Activated naive CD8-positive, alpha-beta T cell treated with anti-CD3 and anti-CD28 coated beads for 36 hours (primary cell): ENCODE results near the gene SYN1. TPM values are rescaled to one million over a fixed set of nuclear protein-coding genes. Genes with fewer than 3 reads are reported as not detected.

Experiments
- DNase-seq: peaks from one replicate; pipeline ENCODE4 v3.0.0; 2021
- H3K27ac Mint-ChIP-seq: one replicate; pipeline ENCODE4 v1.8.0; 2022; ENCODE audit warnings: mild to moderate bottlenecking, moderate library complexity, mixed read lengths
- H3K27me3 Mint-ChIP-seq: one replicate; pipeline ENCODE4 v1.8.0; 2022; ENCODE audit warnings: mild to moderate bottlenecking, mixed read lengths
- H3K36me3 Mint-ChIP-seq: one replicate; pipeline ENCODE4 v1.8.0; 2021; ENCODE audit warnings: mild to moderate bottlenecking, mixed read lengths
- H3K4me1 Mint-ChIP-seq: one replicate; pipeline ENCODE4 v1.8.0; 2021; ENCODE audit warnings: mixed read lengths
- H3K4me3 Mint-ChIP-seq: one replicate; pipeline ENCODE4 v1.8.0; 2022; ENCODE audit warnings: mild to moderate bottlenecking, moderate library complexity, mixed read lengths
- H3K9me3 Mint-ChIP-seq: one replicate; pipeline ENCODE4 v1.8.0; 2022; ENCODE audit warnings: mixed read lengths
- total RNA-seq, 2 experiments: library from RNA; stranded (reverse); gene quantifications; one replicate each; pipeline ENCODE4 v1.2.3, GENCODE V29; 2021

The SYN1 gene
- total RNA-seq, 2 experiments from 2014 or later, result 0.91 to 1.4 TPM

DNA sequence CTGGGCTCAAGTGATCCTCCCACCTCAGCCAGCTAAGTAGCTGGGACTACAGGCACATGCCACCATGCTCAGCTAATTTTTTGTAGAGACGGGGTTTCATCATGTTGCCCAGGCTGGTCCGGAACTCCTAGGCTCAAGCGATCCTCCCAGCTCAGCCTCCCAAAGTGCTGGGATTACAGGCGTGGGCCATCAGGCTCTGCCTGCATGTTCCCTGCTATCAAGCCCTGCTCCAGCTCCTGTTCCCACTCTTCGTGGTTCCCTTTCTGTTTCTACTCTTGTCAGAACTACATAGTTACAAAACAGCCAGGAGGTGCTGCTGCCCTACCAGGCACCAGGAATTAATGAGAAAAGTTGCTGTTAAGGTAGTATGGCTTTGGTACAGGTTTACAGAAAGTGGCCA is 28.7 kb downstream of the SYN1 start:
- Mint-ChIP-seq H3K4me3 (no peak overlapping the region), H3K27me3 (no peaks in the 10 kb centered on the region), H3K27ac (no peak overlapping the region), H3K4me1 (peaks cover 5% of the 10 kb centered on the region), H3K9me3 (no peaks in the 10 kb centered on the region), H3K36me3 (no peaks in the 10 kb centered on the region)
- no peak for DNase-seq

DNA sequence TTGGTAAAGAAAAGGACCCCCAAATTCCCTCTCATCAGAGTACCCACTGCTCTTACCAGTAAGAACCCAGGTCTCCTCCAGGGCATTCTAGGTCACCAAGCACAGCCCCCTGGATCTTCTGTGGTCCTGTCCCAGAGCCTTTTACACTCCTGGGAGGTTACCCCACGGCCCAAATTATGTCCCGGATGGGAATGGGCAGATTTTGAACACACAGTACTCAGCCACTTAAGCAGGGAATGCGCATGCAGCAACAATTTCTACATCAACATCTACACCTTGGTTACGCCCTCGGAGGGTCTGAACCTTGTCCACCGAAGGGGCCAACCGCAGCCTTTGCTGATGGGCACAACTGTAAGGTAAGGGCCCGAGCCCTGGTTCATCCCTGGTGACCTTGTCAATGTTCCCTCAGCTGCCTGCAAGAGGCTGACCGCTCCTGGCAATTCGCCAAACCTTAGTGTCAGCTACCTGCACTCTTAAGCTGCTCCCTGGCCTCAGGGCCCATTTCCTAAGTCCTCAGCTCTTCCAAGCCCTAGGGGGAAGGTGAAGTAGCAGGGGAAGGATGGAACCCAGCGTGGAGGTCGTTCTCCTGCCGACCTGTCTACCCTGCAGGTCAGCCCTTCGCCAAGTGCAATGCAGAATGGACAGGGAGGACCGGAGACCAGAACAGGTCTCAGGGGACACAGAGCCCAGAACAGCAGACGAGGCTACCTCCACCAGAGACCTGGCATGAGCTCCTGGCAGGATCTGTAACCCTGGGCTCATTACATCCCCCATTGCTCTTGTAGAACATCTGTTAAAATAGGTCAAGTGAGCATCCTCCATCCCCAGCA is 31.5 kb downstream of the SYN1 start:
- Mint-ChIP-seq H3K27ac (no peak overlapping the region), H3K36me3 (no peaks in the 10 kb centered on the region), H3K27me3 (no peaks in the 10 kb centered on the region), H3K9me3 (no peaks in the 10 kb centered on the region), H3K4me3 (no peak overlapping the region), H3K4me1 (peaks cover 12% of the 10 kb centered on the region)
- no peak for DNase-seq

DNA sequence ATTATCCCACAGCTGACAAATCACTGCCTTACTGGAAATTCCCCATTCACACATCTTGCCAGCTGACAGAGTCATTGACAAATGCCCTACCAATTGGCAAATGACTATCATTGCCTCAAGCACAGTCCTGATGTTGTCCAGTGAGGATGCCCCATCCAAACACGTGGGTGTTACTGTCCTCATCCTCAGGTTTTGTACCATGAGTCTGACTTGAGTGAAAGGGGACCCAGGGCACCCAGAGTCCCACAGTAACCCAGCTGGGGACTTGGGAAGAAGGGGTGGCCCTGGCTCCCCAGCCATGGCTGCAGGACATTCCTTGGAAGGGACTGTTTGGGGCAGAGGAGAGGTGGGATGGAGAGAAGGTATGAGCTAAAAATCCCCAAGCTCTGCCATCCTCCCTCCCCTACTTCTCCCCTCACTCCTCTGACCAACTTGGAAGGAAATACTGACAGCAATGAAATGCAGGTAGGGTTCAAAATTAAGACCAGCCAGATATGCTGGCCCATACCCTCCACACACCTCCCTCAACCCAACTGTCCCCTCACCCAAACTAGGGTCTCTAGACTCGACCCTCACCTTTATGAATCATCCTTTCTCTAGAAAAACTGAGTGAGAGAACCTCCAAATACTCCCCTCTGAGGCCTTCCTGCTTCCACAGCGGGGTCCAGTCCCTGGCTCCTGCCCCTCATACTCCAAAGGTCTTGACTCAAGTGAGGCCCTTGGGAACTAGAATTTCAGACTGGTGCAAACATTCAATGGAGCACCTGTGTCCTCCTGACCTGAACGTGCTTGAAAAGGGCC is 32.4 kb downstream of the SYN1 start:
- Mint-ChIP-seq H3K36me3 (no peaks in the 10 kb centered on the region), H3K9me3 (no peaks in the 10 kb centered on the region), H3K4me3 (no peak overlapping the region), H3K4me1 (peaks cover 15% of the 10 kb centered on the region), H3K27ac (no peak overlapping the region), H3K27me3 (no peaks in the 10 kb centered on the region)
- no peak for DNase-seq

DNA sequence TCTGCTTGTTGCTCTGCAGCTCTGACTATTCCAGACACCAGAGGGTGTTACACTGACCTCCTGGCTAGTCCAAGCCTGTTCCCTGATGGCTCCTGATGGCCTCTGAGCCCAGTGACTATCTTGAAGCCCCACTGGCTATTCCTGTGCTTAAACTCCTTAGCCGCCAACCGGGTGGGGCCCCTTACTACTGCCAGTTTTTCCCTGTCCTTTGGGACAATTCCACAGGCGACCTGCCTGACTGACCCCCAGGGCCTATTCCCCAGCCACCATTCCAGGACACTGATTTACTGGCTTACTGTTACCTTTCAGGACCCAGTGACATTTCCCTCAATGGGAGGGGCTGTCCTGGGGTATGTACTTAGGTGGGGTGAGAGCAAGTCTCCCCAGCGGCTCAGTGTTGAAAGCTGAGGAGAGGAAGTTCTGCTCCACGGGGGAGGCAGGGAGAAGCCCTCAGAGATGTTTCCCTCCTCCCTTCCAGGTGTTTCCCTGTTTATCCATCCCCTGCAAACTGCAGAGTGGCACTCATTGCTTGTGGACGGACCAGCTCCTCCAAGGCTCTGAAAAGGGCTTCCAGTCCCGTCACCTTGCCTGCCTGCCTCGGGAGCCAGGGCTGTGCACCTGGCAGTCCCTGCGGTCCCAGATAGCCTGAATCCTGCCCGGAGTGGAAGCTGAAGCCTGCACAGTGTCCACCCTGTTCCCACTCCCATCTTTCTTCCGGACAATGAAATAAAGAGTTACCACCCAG is 33.4 kb downstream of the SYN1 start:
- Mint-ChIP-seq H3K4me3 (no peak overlapping the region), H3K27ac (no peak overlapping the region), H3K27me3 (no peaks in the 10 kb centered on the region), H3K36me3 (no peaks in the 10 kb centered on the region), H3K4me1 (peaks cover 22% of the 10 kb centered on the region), H3K9me3 (no peaks in the 10 kb centered on the region)
- DNase-seq, result no peak

DNA sequence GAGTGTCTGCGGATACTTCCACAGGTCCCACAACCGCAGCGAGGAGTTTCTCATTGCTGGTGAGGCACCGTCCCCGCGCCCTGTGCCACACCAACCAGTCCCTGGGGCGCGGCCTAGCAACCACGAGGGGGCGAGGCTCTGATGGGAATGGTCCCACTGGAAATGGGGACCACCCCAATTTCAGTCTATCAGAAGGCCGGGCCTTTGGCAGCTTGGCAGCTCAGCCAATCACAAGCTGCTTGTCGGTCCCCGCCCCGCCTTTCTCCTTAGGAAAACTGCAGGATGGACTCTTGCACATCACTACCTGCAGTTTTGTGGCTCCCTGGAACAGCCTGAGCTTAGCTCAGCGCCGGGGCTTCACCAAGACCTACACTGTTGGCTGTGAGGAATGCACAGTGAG is 34.4 kb downstream of the SYN1 start:
- DNase-seq, result no peak
- Mint-ChIP-seq H3K9me3 (no peaks in the 10 kb centered on the region), H3K27me3 (no peaks in the 10 kb centered on the region), H3K4me1 (peaks cover 22% of the 10 kb centered on the region), H3K27ac (no peak overlapping the region), H3K36me3 (no peaks in the 10 kb centered on the region), H3K4me3 (no peak overlapping the region)

DNA sequence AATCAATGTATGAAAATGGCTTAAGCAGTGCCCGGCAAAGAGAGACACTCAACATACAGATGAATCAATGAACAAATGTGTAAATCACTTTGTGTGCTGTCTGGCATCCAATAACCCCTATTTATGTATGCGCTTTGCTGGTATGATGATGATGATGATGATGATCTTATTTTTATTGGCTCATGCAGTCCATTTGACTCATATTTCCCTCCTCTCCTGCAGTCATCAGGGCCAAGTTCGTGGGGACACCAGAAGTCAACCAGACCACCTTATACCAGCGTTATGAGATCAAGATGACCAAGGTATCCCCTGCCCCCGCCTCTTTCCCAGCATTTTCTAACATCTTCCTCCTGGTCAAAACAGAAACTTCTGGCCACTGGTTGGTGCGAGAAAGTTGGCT is 34.9 kb downstream of the SYN1 start:
- H3K4me1 Mint-ChIP-seq, result peaks cover 24% of the 10 kb centered on the region
- no peak for DNase-seq
- H3K27me3 Mint-ChIP-seq, result no peaks in the 10 kb centered on the region
- H3K36me3 Mint-ChIP-seq, result no peaks in the 10 kb centered on the region
- H3K4me3 Mint-ChIP-seq, result no peak overlapping the region
- no peak overlapping the region for H3K27ac Mint-ChIP-seq
- H3K9me3 Mint-ChIP-seq, result no peaks in the 10 kb centered on the region

DNA sequence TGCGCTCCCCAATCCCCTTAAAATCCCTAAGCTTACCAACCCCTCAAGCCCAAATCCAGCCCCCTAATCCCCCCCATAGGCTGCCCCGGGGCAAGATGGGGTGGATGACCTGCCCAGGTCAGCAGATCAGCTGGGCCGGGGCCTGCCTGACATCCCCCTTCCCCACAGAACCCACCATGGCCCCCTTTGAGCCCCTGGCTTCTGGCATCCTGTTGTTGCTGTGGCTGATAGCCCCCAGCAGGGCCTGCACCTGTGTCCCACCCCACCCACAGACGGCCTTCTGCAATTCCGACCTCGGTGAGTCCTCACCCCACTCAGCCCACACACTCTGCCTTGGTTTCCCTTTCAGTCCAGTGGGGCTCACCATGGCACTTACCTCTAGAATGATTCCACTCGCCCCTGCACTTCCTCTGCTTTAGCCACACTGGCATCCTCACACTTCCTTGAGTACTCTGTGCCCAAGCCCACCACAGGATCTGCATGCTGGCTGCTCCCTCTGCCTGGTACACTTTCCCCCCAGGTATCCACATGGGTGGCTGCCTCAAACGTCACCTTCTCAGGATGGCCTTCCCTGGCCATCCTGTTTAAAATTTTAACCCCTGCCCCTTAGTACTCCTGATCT is 36.3 kb downstream of the SYN1 start:
- DNase-seq, result no peak
- no peak overlapping the region for H3K27ac Mint-ChIP-seq
- no peaks in the 10 kb centered on the region for H3K9me3 Mint-ChIP-seq
- H3K4me3 Mint-ChIP-seq, result no peak overlapping the region
- H3K27me3 Mint-ChIP-seq, result no peaks in the 10 kb centered on the region
- H3K36me3 Mint-ChIP-seq, result no peaks in the 10 kb centered on the region
- H3K4me1 Mint-ChIP-seq, result peaks cover 27% of the 10 kb centered on the region

DNA sequence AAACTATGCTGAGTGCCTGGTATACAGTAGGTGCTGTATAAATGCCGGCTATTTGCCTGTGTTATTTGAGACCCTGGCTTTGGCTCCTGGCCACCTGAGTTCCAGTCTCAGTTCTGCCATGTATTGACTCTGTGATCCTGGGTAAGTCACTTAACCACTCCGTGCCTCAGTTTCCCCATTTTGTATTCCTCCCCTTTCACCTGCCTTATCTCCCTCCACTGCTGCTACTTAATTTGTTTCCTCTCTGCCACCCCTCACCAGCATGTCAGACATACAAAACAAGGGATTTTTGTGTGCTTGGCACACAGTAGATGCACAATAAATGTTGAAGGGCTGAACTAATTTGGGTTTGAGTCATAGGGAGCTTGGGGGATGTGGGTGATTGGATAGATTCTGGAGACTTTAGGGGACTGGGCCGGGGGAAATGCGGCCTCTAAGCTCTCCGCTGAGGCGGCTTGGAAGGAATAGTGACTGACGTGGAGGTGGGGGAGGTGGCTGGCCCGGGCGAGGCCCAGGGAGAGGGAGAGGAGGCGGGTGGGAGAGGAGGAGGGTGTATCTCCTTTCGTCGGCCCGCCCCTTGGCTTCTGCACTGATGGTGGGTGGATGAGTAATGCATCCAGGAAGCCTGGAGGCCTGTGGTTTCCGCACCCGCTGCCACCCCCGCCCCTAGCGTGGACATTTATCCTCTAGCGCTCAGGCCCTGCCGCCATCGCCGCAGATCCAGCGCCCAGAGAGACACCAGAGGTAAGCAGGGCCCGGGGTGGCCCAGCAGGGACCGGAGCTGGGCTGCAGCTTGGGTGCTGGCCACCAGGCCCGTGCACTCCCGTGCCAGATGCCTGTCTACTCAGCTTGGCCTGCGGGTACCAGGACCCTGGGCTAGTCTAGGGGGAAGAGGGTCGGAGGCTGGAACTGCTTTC is 37.7 kb downstream of the SYN1 start, which contains the start of gene TIMP1:
Gene TIMP1 (plus strand): TSS at position 706 of the 917 bp plus-strand sequence. CDS start 980 bp downstream, outside the sequence.
- no peaks in the 10 kb centered on the region for H3K9me3 Mint-ChIP-seq
- no peaks in the 10 kb centered on the region for H3K27me3 Mint-ChIP-seq
- peaks cover 26% of the 10 kb centered on the region for H3K4me1 Mint-ChIP-seq
- H3K36me3 Mint-ChIP-seq, result no peaks in the 10 kb centered on the region
- peak within 1 kb of the TSS; percentile 28 for H3K27ac Mint-ChIP-seq
- H3K4me3 Mint-ChIP-seq, result peak within 1 kb of the TSS; percentile 52
- peak; percentile 82 for DNase-seq

DNA sequence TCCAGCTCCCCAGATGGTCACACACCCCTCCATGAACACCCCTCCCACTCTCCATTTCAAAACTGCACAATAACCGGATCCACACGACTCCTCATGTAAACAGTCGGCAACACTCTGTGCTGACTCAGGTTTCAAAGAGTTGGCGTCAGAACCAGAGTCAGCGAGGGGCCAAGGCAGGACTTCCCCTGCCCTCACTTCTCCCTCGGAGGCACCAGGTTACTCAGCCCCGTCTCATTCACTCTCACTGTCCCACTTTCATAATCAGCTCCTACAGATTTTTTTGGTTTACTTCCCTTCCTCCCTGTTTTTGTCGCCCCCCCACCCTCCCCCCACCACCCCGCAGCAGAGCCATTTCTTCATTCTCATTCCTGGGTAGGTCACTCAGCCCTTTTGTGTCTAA is 40.1 kb downstream of the SYN1 start:
- Mint-ChIP-seq H3K9me3 (no peaks in the 10 kb centered on the region), H3K36me3 (no peaks in the 10 kb centered on the region), H3K4me1 (peaks cover 24% of the 10 kb centered on the region), H3K4me3 (no peak overlapping the region), H3K27me3 (peaks cover 5% of the 10 kb centered on the region), H3K27ac (no peak overlapping the region)
- DNase-seq, result no peak

DNA sequence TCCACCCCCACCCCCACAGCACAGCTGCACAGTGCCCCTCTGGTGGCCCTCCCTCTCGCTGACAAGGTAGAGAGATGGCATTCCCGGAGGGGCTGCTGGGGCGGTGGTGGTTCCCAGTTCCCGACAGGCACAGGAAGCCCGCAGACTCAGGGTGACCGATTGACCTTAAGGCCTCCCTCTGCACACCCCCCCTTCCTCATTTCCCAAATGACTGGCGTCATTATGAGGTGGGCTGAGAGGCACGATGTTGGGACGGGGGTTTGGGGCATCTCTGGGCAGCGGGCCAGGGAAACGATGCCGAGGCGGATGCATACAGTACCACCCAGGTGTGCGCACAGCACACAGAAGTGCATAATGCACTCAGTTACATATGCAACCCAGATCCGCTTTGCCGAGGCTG is 41.0 kb downstream of the SYN1 start:
- Mint-ChIP-seq H3K4me3 (no peak overlapping the region), H3K27me3 (peaks cover 5% of the 10 kb centered on the region), H3K36me3 (no peaks in the 10 kb centered on the region), H3K9me3 (no peaks in the 10 kb centered on the region), H3K27ac (no peak overlapping the region), H3K4me1 (peaks cover 21% of the 10 kb centered on the region)
- no peak for DNase-seq

DNA sequence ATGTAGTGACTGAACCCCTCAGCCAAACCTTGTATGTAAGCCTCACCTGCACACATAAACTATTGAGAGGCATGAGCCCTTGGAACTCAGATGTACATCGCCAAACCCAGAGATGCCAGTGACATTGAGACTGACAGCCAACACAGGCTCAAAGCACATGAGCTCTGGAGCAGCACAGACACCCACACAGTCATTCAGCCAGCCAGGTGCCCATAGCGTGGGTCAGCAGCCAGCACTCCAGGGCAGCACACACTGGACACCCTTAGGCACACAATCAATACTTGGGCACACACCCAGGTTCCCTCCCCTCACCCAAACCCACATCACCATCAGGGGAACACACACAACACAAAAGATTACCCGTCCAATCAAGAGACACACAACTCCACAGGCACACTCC is 41.8 kb downstream of the SYN1 start:
- no peak for DNase-seq
- Mint-ChIP-seq H3K4me3 (no peak overlapping the region), H3K9me3 (no peaks in the 10 kb centered on the region), H3K36me3 (no peaks in the 10 kb centered on the region), H3K27me3 (peaks cover 10% of the 10 kb centered on the region), H3K27ac (no peak overlapping the region), H3K4me1 (peaks cover 20% of the 10 kb centered on the region)

DNA sequence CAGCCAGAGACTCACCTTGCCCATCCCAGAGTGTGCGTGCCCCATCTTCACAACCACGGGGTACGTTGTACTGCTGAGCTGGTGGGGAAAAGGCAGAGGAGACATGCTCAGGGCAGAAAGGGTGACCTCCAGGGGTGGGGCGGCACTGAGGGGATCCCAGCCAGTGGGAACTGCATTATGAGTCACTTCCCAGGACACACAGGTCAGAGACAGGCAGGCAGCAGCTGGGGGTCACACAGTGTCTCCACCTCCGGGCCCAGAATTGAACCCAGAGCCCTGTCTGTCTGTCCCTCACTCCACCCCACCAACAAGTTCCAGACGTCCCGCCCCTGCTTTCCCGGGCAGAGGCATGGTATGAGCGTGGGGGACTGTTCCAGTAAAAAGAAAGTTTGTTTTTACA is 42.2 kb downstream of the SYN1 start:
- peaks cover 19% of the 10 kb centered on the region for H3K4me1 Mint-ChIP-seq
- no peak overlapping the region for H3K27ac Mint-ChIP-seq
- no peaks in the 10 kb centered on the region for H3K9me3 Mint-ChIP-seq

DNA sequence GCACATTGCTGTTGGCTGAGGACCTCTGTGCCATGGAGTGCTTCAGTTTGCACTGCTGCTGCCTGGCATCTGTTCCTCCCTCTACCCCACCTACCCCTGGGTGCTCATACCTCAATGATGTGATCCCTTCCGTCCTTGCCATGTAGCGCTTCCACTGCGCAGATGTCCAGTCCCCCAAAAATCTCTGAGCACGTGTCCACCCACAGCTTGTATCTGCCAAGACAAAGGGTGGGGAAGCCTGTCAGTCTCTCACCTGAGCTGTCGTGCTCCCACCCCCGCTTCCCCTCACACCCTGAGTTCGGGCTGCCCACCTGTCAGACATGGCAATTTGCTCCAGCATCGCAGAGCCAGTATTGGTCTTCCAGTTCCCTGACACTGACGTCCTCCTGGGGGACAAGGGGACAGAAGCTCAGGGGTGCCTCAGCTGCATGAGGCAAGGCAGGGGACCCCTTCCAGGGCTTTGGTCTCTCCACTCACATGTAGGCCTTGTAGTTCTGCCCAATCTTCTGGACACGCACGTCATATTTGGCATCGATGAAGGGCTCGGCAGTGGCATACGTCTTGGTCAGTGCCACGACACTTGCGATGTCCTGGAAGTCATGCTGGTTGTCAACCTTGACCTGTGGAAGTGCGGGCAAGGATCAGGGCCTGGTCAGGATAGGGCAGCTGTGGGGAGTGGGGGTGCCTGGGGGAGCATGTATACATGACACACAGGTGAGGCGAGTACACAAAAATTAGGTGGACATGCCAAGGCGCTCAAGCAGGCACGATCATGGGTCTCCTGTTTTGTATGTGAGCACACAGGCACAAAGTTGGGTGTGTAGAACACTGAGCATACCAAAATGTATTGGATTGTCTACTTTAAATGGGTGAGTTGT is 43.4 kb downstream of the SYN1 start:
- Mint-ChIP-seq H3K36me3 (peaks cover 11% of the 10 kb centered on the region), H3K4me1 (peaks cover 12% of the 10 kb centered on the region), H3K4me3 (no peak overlapping the region)

More for the DNA sequence above, 42.2 kb downstream of the SYN1 start:
- Mint-ChIP-seq H3K36me3 (peaks cover 3% of the 10 kb centered on the region), H3K27me3 (peaks cover 10% of the 10 kb centered on the region), H3K4me3 (no peak overlapping the region)
- no peak for DNase-seq

More for the DNA sequence above, 43.4 kb downstream of the SYN1 start:
- Mint-ChIP-seq H3K9me3 (no peaks in the 10 kb centered on the region), H3K27me3 (peaks cover 10% of the 10 kb centered on the region), H3K27ac (no peak overlapping the region)
- DNase-seq, result no peak
